ENCODE data around the gene SLC8B1. TPM values are rescaled to one million over a fixed set of nuclear protein-coding genes. Genes with fewer than 3 reads are reported as not detected.

The SLC8B1 gene
- total and polyA plus RNA-seq, 2 of the 4 experiments (the other 2 are of a cell fraction) = 4.1 to 10.2 TPM

- Histone ChIP-seq H2BK5ac (ENCODE audit: low read depth, low read length, poor library complexity, severe bottlenecking) (no peak overlapping the region), H3K9me1 (ENCODE audit: insufficient read depth, low read length) (peaks cover 28% of the 10 kb centered on the region), H3K4me3 (ENCODE audit: insufficient read depth, low read depth, low read length) (no peak overlapping the region), H3K23ac (ENCODE audit: low read depth, low read length) (no peak overlapping the region), H3K36me3 (ENCODE audit: control insufficient read depth, insufficient read depth, low read length) (peaks cover 9% of the 10 kb centered on the region), H2AFZ (replicated peaks; ENCODE audit: low read length, poor library complexity) (no peak overlapping the region), H2BK20ac (ENCODE audit: low read depth, low read length) (no peak overlapping the region), H3K9ac (ENCODE audit: low read depth, low read length) (no peak overlapping the region), H3K4ac (ENCODE audit: low read depth, low read length) (no peak overlapping the region), H3K4me1 (ENCODE audit: control insufficient read depth, insufficient read depth, low read length) (no peaks in the 10 kb centered on the region; the same call in 1 of the 2 replicates), H3K27me3 (ENCODE audit: control insufficient read depth, insufficient read depth, low read length) (no peaks in the 10 kb centered on the region), H3K14ac (replicated peaks; ENCODE audit: low read depth, low read length) (no peak overlapping the region), H2AK9ac (replicated peaks; ENCODE audit: low read depth, low read length, poor library complexity) (no peak overlapping the region), H4K5ac (ENCODE audit: low read depth, low read length) (no peak overlapping the region), H3K27ac (ENCODE audit: insufficient read depth, low read length) (no peak overlapping the region), H3K56ac (ENCODE audit: extremely low read depth, insufficient read depth, low read length) (no peak overlapping the region), H2BK15ac (ENCODE audit: low read depth, low read length) (no peak overlapping the region), H4K91ac (ENCODE audit: insufficient read depth, low read depth, low read length) (no peak overlapping the region), H4K20me1 (ENCODE audit: insufficient read depth, low read length) (peaks cover 5% of the 10 kb centered on the region; the same call in 1 of the 2 replicates), H2BK120ac (ENCODE audit: low read depth, low read length) (no peak overlapping the region), H4K8ac (ENCODE audit: low read depth in 2 of 2, low read length in 2 of 2) (no peak overlapping the region), H3K9me3 (ENCODE audit: control insufficient read depth, insufficient read depth, low read length) (no peaks in the 10 kb centered on the region), H3K79me1 (ENCODE audit: low read depth in 1 of 2, low read length in 2 of 2) (peaks cover 0 to 22% of the 10 kb centered on the region in 2 experiments; a peak in 3 of 4 replicates), H3K4me2 (ENCODE audit: low read depth, low read length) (no peak overlapping the region), H3K18ac (ENCODE audit: low read depth, low read length) (no peak overlapping the region), H2AK5ac (ENCODE audit: low read depth, low read length) (no peak overlapping the region)
- POLR2A ChIA-PET (ENCODE audit: unreplicated experiment) = no interaction called here
- TF ChIP-seq MXI1 (IDR thresholded peaks at IDR 0.05; ENCODE audit: borderline replicate concordance, low read depth, low read length) (no peak), MAZ (IDR thresholded peaks at IDR 0.05; ENCODE audit: borderline replicate concordance, low read depth, low read length) (no peak), CEBPB (IDR thresholded peaks at IDR 0.05; ENCODE audit: low read depth, low read length) (no peak), RAD21 (IDR thresholded peaks at IDR 0.05; ENCODE audit: low read length) (no peak), POLR2A (IDR thresholded peaks at IDR 0.05; ENCODE audit: low read depth, low read length) (no peak), CTCF (conservative IDR thresholded peaks at IDR 0.05; ENCODE audit: low read depth, low read length) (no peak), SMC3 (IDR thresholded peaks at IDR 0.05; ENCODE audit: low read depth, low read length) (no peak), FOS (IDR thresholded peaks at IDR 0.05; ENCODE audit: low read depth, low read length) (no peak), RFX5 (IDR thresholded peaks at IDR 0.05; ENCODE audit: low read depth, low read length) (no peak), BHLHE40 (IDR thresholded peaks at IDR 0.05; ENCODE audit: low read depth, low read length) (no peak), USF2 (IDR thresholded peaks at IDR 0.05; ENCODE audit: low read depth, low read length) (no peak), NFE2L2 (IDR thresholded peaks at IDR 0.05; ENCODE audit: low read depth, low read length) (no peak), CHD1 (IDR thresholded peaks at IDR 0.05; ENCODE audit: low read depth, low read length) (no peak), ELK1 (IDR thresholded peaks at IDR 0.05; ENCODE audit: borderline replicate concordance, low read depth, low read length) (no peak), MAFK (IDR thresholded peaks at IDR 0.05; ENCODE audit: low read depth, low read length) (no peak), RCOR1 (IDR thresholded peaks at IDR 0.05; ENCODE audit: insufficient replicate concordance, low read length) (no peak)
- in situ Hi-C loops (cut with MboI; ENCODE audit: low sequenced_read_pairs) (no loop called here), dilution Hi-C loops (cut with HindIII; ENCODE audit: low sequenced_read_pairs, unreplicated experiment) (no loop called here), intact Hi-C loops (cut with micrococcal nuclease) (no loop called here)
- CTCF ChIA-PET = interaction anchor here (1.1 kb wide), 1 partner anchor 32 kb away, joined by 5 read pairs; no protein-coding TSS in a partner anchor
- no CpG with 5 or more reads among the region's 6 CpGs for WGBS, 2 experiments (ENCODE audit: extremely low coverage in 2 of 2, insufficient read length in 1 of 2)
- DNase-seq (no peak), ATAC-seq (ENCODE audit: low read depth) (no peak)
- no TSS peak for BruUV-seq (replicated peaks)
These were observed 34.6 kb upstream of the SLC8B1 start for GRCh38 chr12:113369391-113369985.

Data from IMR-90 (cell line).